GM19099 (cell line): Measurements from ENCODE around the gene FRY.

Experiments used
- POLR2A ChIP-seq: IDR thresholded peaks from 3 replicates; pipeline ENCODE4 v1.6.1; 2011; ENCODE audit warnings: low read depth; ENCODE audit not compliant: insufficient read length; ENCODE audit errors: extremely low read depth

FRY gene

GRCh38 chr13:32225481-32225931 is 193.9 kb downstream of the FRY start:
- TF ChIP-seq POLR2A: no peak

- TF ChIP-seq POLR2A: no peak
Observed at GRCh38 chr13:32228330-32229041, 196.9 kb downstream of the FRY start.

GRCh38 chr13:32229443-32229842 is 197.9 kb downstream of the FRY start:
- no peak for TF ChIP-seq POLR2A

GRCh38 chr13:32232263-32232662 is 200.7 kb downstream of the FRY start:
- no peak for TF ChIP-seq POLR2A

- TF ChIP-seq POLR2A: no peak
Observed at GRCh38 chr13:32233062-32233461, 201.5 kb downstream of the FRY start.

- TF ChIP-seq POLR2A: no peak
Observed at GRCh38 chr13:32234914-32235313, 203.3 kb downstream of the FRY start.

- TF ChIP-seq POLR2A: no peak
Observed at GRCh38 chr13:32237681-32238080, 206.1 kb downstream of the FRY start.

- no peak for TF ChIP-seq POLR2A
Observed at GRCh38 chr13:32243695-32244094, 212.1 kb downstream of the FRY start.

- TF ChIP-seq POLR2A: no peak
Observed at GRCh38 chr13:32245555-32245954, 214.0 kb downstream of the FRY start.

- TF ChIP-seq POLR2A: no peak
Observed at GRCh38 chr13:32246468-32246867, 214.9 kb downstream of the FRY start.

GRCh38 chr13:32247887-32248286 is 216.3 kb downstream of the FRY start:
- TF ChIP-seq POLR2A: no peak

GRCh38 chr13:32248801-32249200 is 217.2 kb downstream of the FRY start:
- TF ChIP-seq POLR2A: no peak

- TF ChIP-seq POLR2A: no peak
Observed at GRCh38 chr13:32252812-32253438, 221.4 kb downstream of the FRY start.

GRCh38 chr13:32253911-32254399 is 222.4 kb downstream of the FRY start:
- no peak for TF ChIP-seq POLR2A

- no peak for TF ChIP-seq POLR2A
Observed at GRCh38 chr13:32254416-32254815, 222.8 kb downstream of the FRY start.
